ENCODE measurements around the gene PRRT2.
"Not testable (repeated sequence)": the region's sequence is repeated elsewhere in the genome, so short reads cannot be mapped to it uniquely, and the experiment has no call there.

PRRT2 gene

DNA sequence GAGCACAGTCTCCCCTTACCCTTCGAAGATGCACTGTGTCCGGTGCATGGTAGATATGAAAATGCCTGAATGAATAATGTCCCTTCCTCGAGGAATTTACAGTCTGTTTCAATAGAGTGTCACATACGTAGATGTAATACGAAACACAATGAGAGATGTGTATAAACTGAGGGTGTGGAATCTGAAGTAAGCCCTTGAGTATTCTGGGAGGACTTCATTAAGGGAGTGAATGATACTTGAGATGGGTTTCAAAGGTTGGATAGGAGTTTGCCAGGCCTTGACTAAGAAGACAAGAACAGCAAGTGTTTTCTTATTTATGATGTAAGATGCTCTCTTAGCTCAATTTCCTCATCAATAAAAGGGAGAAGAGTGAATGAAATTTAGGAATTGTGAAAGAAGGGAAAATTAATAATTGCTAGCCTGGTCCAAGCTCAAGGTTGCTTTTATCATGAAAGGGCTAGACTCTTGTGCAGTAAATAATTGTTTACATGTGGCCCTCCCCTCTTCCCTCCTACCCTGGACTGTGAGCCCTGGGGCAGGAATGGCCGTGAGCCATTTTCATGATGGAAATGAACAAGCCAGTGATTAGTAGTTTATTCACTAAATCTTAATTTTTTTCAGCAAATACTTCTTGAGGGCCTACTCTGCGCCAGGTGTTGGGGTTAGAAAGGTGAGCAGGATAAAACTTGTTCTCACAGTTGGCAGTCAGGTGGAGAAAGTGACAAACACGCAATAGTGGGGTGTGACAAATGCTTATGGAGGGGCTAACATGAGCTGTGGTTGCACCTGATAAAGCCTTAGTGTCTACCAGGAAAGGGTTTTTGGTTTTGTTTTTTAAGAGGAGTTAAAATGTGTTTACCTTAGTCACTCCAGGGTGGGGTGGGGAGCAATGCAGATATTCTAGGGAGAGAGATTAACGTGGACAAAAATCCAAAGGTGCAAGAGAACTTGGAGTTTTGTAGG, 19.9 kb upstream of the PRRT2 start:
- TF ChIP-seq CTCF (IDR thresholded peaks at IDR 0.05; ENCODE audit: insufficient read depth, low read depth, low read length, missing control alignments), result no peak
- no peak for DNase-seq (ENCODE audit: low read depth)
- peak overlapping the region; percentile 90 for H3K4me3 ChIP-seq (ENCODE audit: low read depth, low read length)

DNA sequence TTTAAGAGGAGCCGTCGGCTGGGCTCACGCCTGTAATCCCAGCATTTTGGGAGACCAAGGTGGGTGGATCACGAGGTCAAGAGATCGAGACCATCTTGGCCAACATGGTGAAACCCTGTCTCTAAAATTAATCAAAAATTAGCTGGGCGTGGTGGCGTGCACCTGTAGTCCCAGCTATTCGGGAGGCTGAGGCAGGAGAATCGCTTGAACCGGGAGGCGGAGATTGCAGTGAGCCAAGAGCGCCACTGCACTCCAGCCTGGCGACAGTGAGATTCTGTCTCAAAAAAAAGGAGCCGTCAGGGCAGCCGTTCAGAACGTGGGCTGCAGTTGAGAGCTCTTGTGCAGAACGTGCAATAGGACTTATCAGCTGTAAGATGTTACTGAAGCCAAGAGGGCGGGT, 18.8 kb upstream of the PRRT2 start:
- H3K4me3 ChIP-seq (ENCODE audit: low read depth, low read length); DNase-seq (ENCODE audit: low read depth): not testable (repeated sequence)

DNA sequence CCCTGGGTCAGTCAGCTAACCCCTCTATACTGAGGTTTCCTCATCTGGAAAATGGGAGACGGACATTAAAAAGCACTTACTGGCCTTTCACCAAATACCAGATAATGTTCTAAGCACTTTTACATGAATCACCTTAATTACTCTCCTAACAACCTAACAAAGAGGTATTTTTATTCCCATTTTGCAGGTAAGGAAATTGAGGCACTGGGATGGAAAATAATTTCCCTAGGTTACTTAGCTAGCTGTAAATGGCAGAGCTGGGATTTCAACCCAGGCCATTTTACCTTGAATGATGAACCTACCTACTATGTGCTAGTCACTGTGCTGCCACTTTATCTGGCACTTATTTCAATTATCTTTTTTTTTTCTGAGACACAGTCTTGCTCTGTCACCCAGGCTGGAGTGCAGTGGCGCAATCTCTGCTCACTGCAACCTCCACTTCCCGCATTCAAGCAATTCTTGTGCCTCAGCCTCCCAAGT, 17.7 kb upstream of the PRRT2 start:
- no peak overlapping the region for H3K4me3 ChIP-seq (ENCODE audit: low read depth, low read length)
- no peak for DNase-seq (ENCODE audit: low read depth)
- TF ChIP-seq CTCF (IDR thresholded peaks at IDR 0.05; ENCODE audit: insufficient read depth, low read depth, low read length, missing control alignments), result no peak

- TF ChIP-seq CTCF (IDR thresholded peaks at IDR 0.05; ENCODE audit: insufficient read depth, low read depth, low read length, missing control alignments), result no peak
- no peak for DNase-seq (ENCODE audit: low read depth)
- H3K4me3 ChIP-seq (ENCODE audit: low read depth, low read length), result no peak overlapping the region
Observed at GRCh38 chr16:29802416-29802935, 9.5 kb upstream of the PRRT2 start.

GRCh38 chr16:29804020-29804419, 8.0 kb upstream of the PRRT2 start:
- no peak for TF ChIP-seq CTCF (IDR thresholded peaks at IDR 0.05; ENCODE audit: insufficient read depth, low read depth, low read length, missing control alignments)
- DNase-seq (ENCODE audit: low read depth), result no peak
- no peak overlapping the region for H3K4me3 ChIP-seq (ENCODE audit: low read depth, low read length)

DNA sequence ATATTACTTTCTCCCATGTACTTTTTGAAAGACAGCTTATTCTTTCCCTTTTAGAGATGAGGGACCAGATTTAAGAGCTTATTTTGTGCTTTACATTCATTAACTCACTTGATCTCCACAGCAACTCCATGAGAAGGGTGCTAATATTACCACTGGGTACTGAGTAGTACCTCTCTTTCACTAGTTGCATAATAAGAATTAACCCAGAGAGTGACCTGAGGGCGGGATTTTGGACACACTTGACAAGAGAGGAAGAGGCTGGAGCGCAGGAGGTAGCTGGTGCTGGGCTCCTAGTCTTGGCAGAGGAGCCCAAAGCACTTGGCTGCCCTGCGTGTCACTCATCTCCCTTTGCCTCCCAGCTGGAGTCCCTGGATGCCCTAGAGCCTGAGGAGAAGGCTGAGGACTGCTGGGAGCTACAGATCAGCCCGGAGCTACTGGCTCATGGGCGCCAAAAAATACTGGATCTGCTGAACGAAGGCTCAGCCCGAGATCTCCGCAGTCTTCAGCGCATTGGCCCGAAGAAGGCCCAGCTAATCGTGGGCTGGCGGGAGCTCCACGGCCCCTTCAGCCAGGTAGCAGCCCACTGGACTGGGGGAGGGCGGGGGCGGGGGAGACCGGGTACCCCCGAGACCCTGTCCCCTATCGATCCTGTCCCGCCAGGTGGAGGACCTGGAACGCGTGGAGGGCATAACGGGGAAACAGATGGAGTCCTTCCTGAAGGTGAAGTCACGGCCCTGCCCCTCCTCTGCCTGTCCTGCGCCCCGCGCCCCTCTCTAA, 7.3 kb upstream of the PRRT2 start:
- no peak for TF ChIP-seq CTCF (IDR thresholded peaks at IDR 0.05; ENCODE audit: insufficient read depth, low read depth, low read length, missing control alignments)
- no peak for DNase-seq (ENCODE audit: low read depth)
- peak overlapping the region; percentile 92 for H3K4me3 ChIP-seq (ENCODE audit: low read depth, low read length)
